ENCODE measurements around the gene MADCAM1.

DNA sequence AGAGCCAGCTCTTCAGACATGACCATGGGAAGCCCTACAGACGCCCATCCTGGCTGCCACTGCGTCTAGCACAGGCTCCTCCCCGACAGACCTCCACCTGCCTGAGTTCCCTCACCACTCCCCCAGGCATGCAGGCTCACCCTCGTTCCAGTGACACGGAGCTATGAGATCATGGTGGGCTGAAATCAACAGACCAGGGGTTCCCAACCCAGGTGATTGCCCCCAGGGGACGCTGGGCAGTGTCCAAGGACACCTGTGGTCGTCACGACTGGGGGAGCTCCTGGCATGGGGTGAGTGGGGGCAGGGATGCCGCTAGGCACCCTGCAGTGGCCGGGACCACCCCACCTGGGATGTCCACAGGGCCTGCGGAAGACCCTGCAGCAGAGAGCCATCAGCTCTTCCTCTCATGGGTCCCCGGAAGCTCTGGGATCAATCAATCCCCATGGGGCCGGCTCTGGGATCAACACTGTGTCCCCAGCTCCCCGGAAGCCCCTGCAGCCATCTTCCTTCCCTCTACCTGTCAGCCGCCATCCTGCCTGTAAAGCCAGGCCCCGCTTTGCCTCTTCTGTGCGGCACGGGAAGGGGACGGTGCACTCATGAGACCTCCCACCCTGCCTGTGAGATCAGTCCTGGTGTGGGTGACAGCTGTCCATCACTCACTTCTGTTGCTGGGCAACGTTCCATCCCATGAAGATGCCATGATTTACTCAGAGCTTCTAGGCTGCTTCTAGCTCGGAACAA, 12.8 kb upstream of the MADCAM1 start:
- TF ChIP-seq, protein P1, sequence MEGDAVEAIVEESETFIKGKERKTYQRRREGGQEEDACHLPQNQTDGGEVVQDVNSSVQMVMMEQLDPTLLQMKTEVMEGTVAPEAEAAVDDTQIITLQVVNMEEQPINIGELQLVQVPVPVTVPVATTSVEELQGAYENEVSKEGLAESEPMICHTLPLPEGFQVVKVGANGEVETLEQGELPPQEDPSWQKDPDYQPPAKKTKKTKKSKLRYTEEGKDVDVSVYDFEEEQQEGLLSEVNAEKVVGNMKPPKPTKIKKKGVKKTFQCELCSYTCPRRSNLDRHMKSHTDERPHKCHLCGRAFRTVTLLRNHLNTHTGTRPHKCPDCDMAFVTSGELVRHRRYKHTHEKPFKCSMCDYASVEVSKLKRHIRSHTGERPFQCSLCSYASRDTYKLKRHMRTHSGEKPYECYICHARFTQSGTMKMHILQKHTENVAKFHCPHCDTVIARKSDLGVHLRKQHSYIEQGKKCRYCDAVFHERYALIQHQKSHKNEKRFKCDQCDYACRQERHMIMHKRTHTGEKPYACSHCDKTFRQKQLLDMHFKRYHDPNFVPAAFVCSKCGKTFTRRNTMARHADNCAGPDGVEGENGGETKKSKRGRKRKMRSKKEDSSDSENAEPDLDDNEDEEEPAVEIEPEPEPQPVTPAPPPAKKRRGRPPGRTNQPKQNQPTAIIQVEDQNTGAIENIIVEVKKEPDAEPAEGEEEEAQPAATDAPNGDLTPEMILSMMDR (IDR thresholded peaks at IDR 0.05), result no peak
- no peak for TF ChIP-seq POLR2A (IDR thresholded peaks at IDR 0.05)
- TF ChIP-seq EP300 (IDR thresholded peaks at IDR 0.05), result no peak

Data from tibial nerve (tissue), 4 donors.